Neuronal stem cell (in vitro differentiated cells): Measurements from ENCODE around the gene ZNFX1.

ENCODE experiments used
- DNase-seq: peaks from one replicate; pipeline ENCODE4 v3.0.0-alpha.2; 2013; ENCODE audit warnings: low spot score
- H2AFZ ChIP-seq: one replicate; pipeline ENCODE4 v1.6.1; 2013; ENCODE audit warnings: mild to moderate bottlenecking, low read length, inconsistent platforms
- H2AK5ac ChIP-seq: 2 replicates; pipeline ENCODE4 v1.6.1; 2013; ENCODE audit warnings: low read depth, mild to moderate bottlenecking, inconsistent platforms, low read length, moderate library complexity, mixed read lengths
- H2BK120ac ChIP-seq: 2 replicates; pipeline ENCODE4 v1.6.1; 2013; ENCODE audit warnings: low read depth, mild to moderate bottlenecking, inconsistent platforms, low read length, moderate library complexity, mixed read lengths
- H2BK12ac ChIP-seq: one replicate; pipeline ENCODE4 v1.6.1; 2013; ENCODE audit warnings: low read length, inconsistent platforms
- H2BK15ac ChIP-seq: 2 replicates; pipeline ENCODE4 v1.6.1; 2013; ENCODE audit warnings: mild to moderate bottlenecking, low read length, inconsistent platforms, mixed read lengths
- H2BK5ac ChIP-seq: one replicate; pipeline ENCODE4 v1.6.1; 2013; ENCODE audit warnings: inconsistent platforms, mild to moderate bottlenecking, low read length, moderate library complexity
- H3K14ac ChIP-seq: one replicate; pipeline ENCODE4 v1.6.1; 2013; ENCODE audit warnings: low read length, inconsistent platforms
- H3K18ac ChIP-seq: 2 replicates; pipeline ENCODE4 v1.6.1; 2013; ENCODE audit warnings: low read length, inconsistent platforms
- H3K23ac ChIP-seq: 2 replicates; pipeline ENCODE4 v1.6.1; 2013; ENCODE audit warnings: low read depth, mild to moderate bottlenecking, mixed read lengths, low read length, inconsistent platforms; ENCODE audit not compliant: poor library complexity
- H3K27ac ChIP-seq: replicated peaks from 3 replicates; pipeline ENCODE4 v1.5.1; 2013; ENCODE audit warnings: low read length, inconsistent platforms
- H3K27me3 ChIP-seq, 3 experiments: 2 replicates each; pipeline ENCODE4 v1.6.1; 2013; ENCODE audit warnings: low read length in 3 of 3, mild to moderate bottlenecking in 2 of 3, inconsistent platforms in 1 of 3, low read depth in 1 of 3, mixed read lengths in 1 of 3, moderate library complexity in 1 of 3; ENCODE audit not compliant: control insufficient read depth in 3 of 3, insufficient read depth in 3 of 3
- H3K36me3 ChIP-seq, 2 donors: replicated peaks in 1 of 2; 2 replicates each; pipeline ENCODE4 v1.6.1; 2013; ENCODE audit warnings: low read length in 2 of 2; ENCODE audit not compliant: control insufficient read depth in 2 of 2, insufficient read depth in 2 of 2
- H3K4ac ChIP-seq: 2 replicates; pipeline ENCODE4 v1.6.1; 2013; ENCODE audit warnings: inconsistent platforms, mild to moderate bottlenecking, low read length, moderate library complexity
- H3K4me1 ChIP-seq, 2 donors: 1 replicate in 1 of 2; 2 replicates in 1 of 2; pipeline ENCODE4 v1.6.1; 2013; ENCODE audit warnings: low read length in 2 of 2, low read depth in 1 of 2; ENCODE audit not compliant: control insufficient read depth in 2 of 2, insufficient read depth in 1 of 2
- H3K4me2 ChIP-seq: one replicate; pipeline ENCODE4 v1.6.1; 2013; ENCODE audit warnings: mild to moderate bottlenecking, low read length, inconsistent platforms; ENCODE audit not compliant: insufficient read depth, poor library complexity, severe bottlenecking
- H3K4me3 ChIP-seq, 2 donors: 2 replicates each; pipeline ENCODE4 v1.5.1; 2013; ENCODE audit warnings: low read length in 2 of 2, mild to moderate bottlenecking in 2 of 2, inconsistent platforms in 1 of 2, moderate library complexity in 1 of 2
- H3K79me1 ChIP-seq: one replicate; pipeline ENCODE4 v1.6.1; 2013; ENCODE audit warnings: low read depth, mild to moderate bottlenecking, inconsistent platforms, low read length, moderate library complexity
- H3K9ac ChIP-seq: one replicate; pipeline ENCODE4 v1.6.1; 2013; ENCODE audit warnings: mild to moderate bottlenecking, low read depth, low read length, inconsistent platforms; ENCODE audit not compliant: poor library complexity
- H3K9me3 ChIP-seq, 2 donors: replicated peaks in 1 of 2; 2 replicates each; pipeline versions ENCODE3 to v1.6.1; 2013; ENCODE audit warnings: low read length in 2 of 2, mild to moderate bottlenecking in 2 of 2, inconsistent platforms in 1 of 2, low read depth in 1 of 2, mixed read lengths in 1 of 2, moderate library complexity in 1 of 2; ENCODE audit not compliant: control insufficient read depth in 2 of 2, insufficient read depth in 1 of 2
- H4K8ac ChIP-seq: one replicate; pipeline ENCODE4 v1.6.1; 2013; ENCODE audit warnings: low read depth, mild to moderate bottlenecking, inconsistent platforms, low read length, moderate library complexity
- H4K91ac ChIP-seq: one replicate; pipeline ENCODE4 v1.6.1; 2013; ENCODE audit warnings: low read length, low read depth, mild to moderate bottlenecking, inconsistent platforms; ENCODE audit not compliant: poor library complexity
- WGBS, 2 donors: extraction: QIAGEN DNeasy Blood & Tissue Kit; methylation state at CpG; one replicate each; pipeline ENCODE4 v1.1.7; 2013; ENCODE audit warnings: missing lambda C conversion rate in 2 of 2, mixed read lengths in 1 of 2; ENCODE audit not compliant: insufficient read length in 2 of 2, insufficient replicate concordance in 1 of 2; ENCODE audit errors: extremely low coverage in 2 of 2; 5-methylcytosine and 5-hydroxymethylcytosine counted together

ZNFX1 gene

DNA sequence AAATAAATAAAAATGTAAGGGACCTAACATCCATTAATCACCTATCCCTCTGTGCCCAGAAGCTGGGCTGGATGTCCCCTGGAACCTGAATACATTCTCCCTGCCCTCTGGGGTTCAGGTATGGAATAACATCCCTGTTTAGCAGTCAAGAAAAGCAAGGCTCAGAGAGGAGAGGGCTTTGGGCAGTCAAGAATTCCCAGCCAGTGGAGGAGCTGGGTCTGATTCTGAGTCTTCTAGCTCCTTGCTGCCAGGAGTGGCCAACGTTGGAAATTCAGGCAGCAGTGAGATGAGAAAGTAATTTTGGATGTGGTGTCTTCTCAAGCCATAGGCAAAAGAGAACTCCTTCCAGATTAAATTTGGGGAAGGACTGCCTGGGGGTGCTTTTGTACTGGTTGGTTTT is 42.6 kb upstream of the ZNFX1 start:
- Histone ChIP-seq H2AFZ (no peak overlapping the region), H2BK12ac (no peak overlapping the region), H3K27me3 (peaks cover 19 to 75% (median 40%) of the 10 kb centered on the region in 3 experiments), H3K4me3 (no peak overlapping the region), H2BK15ac (no peak overlapping the region), H2BK120ac (no peak overlapping the region), H3K9me3 (peaks cover 2 to 10% of the 10 kb centered on the region in 2 donors), H3K36me3 (no peaks in the 10 kb centered on the region), H2AK5ac (no peak overlapping the region), H3K14ac (no peak overlapping the region), H3K4me2 (no peak overlapping the region), H3K4ac (no peak overlapping the region), H3K27ac (no peak overlapping the region), H3K79me1 (peaks cover 4% of the 10 kb centered on the region), H3K9ac (no peak overlapping the region), H4K91ac (no peak overlapping the region), H3K23ac (no peak overlapping the region), H4K8ac (no peak overlapping the region), H3K18ac (no peak overlapping the region), H2BK5ac (no peak overlapping the region), H3K4me1 (peaks cover 10 to 12% of the 10 kb centered on the region in 2 donors)
- WGBS, 2 donors, result no CpG with 5 or more reads among the region's 1 CpG
- no peak for DNase-seq

DNA sequence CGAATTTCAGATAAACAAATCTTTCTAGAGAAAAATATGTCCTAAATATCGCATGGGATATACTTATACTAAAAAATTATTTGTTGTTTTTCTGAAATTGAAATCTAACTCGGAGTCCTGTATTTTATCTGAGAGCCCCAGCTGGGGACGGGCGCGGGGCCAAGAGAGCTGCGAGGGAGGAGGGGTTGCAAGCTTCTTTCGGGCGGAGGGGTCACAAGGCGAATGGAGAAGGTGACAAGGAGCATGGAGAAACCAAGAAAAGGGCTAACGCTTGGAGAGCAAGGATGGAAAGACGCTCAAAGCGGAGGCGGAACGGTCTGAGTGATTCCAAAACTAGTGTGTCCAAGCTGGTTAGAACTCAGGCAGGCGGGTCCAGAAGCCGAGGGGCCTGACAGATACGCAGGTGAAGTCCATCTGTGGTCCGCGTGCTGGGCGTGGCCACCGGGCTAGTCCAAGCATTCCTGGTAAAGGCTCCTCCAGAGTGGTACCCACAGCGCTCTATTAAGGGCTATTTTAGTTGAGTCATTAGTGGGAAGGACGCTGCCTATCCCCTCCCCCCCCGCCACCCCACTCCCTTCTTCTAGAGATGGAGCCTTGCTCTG is 41.5 kb upstream of the ZNFX1 start:
- no peak overlapping the region for H3K4ac ChIP-seq
- H3K4me3 ChIP-seq, result no peak overlapping the region
- H2AK5ac ChIP-seq, result peak overlapping the region; percentile 63
- H3K79me1 ChIP-seq, result peaks cover 4% of the 10 kb centered on the region
- H2BK120ac ChIP-seq, result no peak overlapping the region
- no peak overlapping the region for H2BK12ac ChIP-seq
- H3K27ac ChIP-seq, result no peak overlapping the region
- peaks cover 10 to 12% of the 10 kb centered on the region in 2 donors for H3K4me1 ChIP-seq
- peaks cover 19 to 78% (median 40%) of the 10 kb centered on the region in 3 experiments for H3K27me3 ChIP-seq
- H3K18ac ChIP-seq, result peak overlapping the region; percentile 57
- no peaks in the 10 kb centered on the region for H3K36me3 ChIP-seq
- H2BK5ac ChIP-seq, result no peak overlapping the region
- WGBS, 2 donors, result no CpG with 5 or more reads among the region's 25 CpGs
- H4K91ac ChIP-seq, result no peak overlapping the region
- peak overlapping the region; percentile 38 for H3K14ac ChIP-seq
- peaks cover 2 to 10% of the 10 kb centered on the region in 2 donors for H3K9me3 ChIP-seq
- peak overlapping the region; percentile 55 for H3K23ac ChIP-seq
- peak overlapping the region; percentile 69 for H3K4me2 ChIP-seq
- H2AFZ ChIP-seq, result no peak overlapping the region
- no peak overlapping the region for H3K9ac ChIP-seq
- DNase-seq, result no peak
- peak overlapping the region; percentile 17 for H4K8ac ChIP-seq
- H2BK15ac ChIP-seq, result no peak overlapping the region

DNA sequence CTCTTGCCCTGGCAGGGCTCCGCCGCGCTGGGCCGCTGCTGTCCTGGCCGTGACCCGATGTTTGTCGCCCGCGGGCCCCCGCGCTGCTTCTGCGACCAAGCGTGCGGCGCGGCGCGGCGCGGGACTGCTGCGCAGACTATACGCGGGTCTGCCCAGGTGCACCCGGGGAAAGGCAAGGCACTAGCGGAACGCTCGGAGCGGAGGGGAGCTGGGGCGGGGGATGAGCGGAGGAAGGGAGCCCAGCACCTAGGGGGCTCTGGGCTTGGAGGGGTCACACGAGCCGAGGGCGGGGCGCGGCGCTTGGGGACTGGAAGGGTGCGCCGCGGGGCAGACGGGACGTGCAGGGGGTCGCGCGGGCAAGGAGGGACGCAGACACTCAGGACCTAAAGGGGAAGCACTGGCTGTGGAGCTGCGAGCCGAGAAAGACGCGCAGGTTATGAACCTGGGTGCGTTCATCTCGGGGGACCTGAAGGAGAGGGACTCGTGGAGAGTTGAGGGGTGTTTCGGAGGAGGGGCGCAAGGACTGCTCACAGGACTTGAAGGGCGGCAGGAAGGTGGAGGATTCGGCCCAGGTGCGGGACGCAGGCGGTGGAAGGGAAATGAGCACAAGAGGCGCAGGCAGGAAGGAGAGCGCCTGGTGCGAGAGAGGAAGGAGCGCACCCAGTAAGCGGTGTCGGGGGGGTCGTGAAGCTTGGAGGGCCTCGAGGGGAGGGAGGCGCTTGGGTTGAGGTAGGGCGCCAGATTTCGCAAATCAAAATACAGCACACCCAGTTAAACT is 40.8 kb upstream of the ZNFX1 start:
- no peak overlapping the region for H4K91ac ChIP-seq
- H2AK5ac ChIP-seq, result peak overlapping the region; percentile 81
- H3K14ac ChIP-seq, result peak overlapping the region; percentile 63
- no peak overlapping the region for H2BK15ac ChIP-seq
- H3K18ac ChIP-seq, result peak overlapping the region; percentile 90
- no CpG with 5 or more reads among the region's 70 CpGs for WGBS, 2 donors
- H2BK5ac ChIP-seq, result no peak overlapping the region
- no peak overlapping the region for H2BK120ac ChIP-seq
- no peak for DNase-seq
- H3K4me2 ChIP-seq, result peak overlapping the region; percentile 69
- peaks cover 4% of the 10 kb centered on the region for H3K79me1 ChIP-seq
- H4K8ac ChIP-seq, result peak overlapping the region; percentile 43
- peaks cover 19 to 79% (median 40%) of the 10 kb centered on the region in 3 experiments for H3K27me3 ChIP-seq
- H3K9me3 ChIP-seq, result peaks cover 2 to 10% of the 10 kb centered on the region in 2 donors
- H3K4me1 ChIP-seq, result peaks cover 5 to 9% of the 10 kb centered on the region in 2 donors
- peak overlapping the region; percentile 68 for H2AFZ ChIP-seq
- peak overlapping the region; percentile 97 for H3K23ac ChIP-seq
- peak overlapping the region; percentile 58 for H2BK12ac ChIP-seq
- H3K9ac ChIP-seq, result peak overlapping the region; percentile 77
- H3K4ac ChIP-seq, result no peak overlapping the region
- H3K27ac ChIP-seq, result no peak overlapping the region
- H3K4me3 ChIP-seq, result peak overlapping the region in 1 of 2 donors; percentile 2
- H3K36me3 ChIP-seq, result no peaks in the 10 kb centered on the region

- peaks cover 19 to 82% (median 40%) of the 10 kb centered on the region in 3 experiments for H3K27me3 ChIP-seq
- H3K4me3 ChIP-seq, result peak overlapping the region in 1 of 2 donors; percentile 2
- peaks cover 4 to 9% of the 10 kb centered on the region in 2 donors for H3K4me1 ChIP-seq
- H2AK5ac ChIP-seq, result no peak overlapping the region
- H3K4me2 ChIP-seq, result peak overlapping the region; percentile 69
- no peak overlapping the region for H2BK5ac ChIP-seq
- DNase-seq, result no peak
- no peak overlapping the region for H3K4ac ChIP-seq
- H3K18ac ChIP-seq, result peak overlapping the region; percentile 90
- no CpG with 5 or more reads among the region's 23 CpGs for WGBS, 2 donors
- peaks cover 4% of the 10 kb centered on the region for H3K79me1 ChIP-seq
- no peaks in the 10 kb centered on the region for H3K36me3 ChIP-seq
- H2BK120ac ChIP-seq, result no peak overlapping the region
- H4K8ac ChIP-seq, result no peak overlapping the region
- H2BK12ac ChIP-seq, result no peak overlapping the region
- peak overlapping the region; percentile 91 for H3K23ac ChIP-seq
- peak overlapping the region; percentile 70 for H3K9ac ChIP-seq
- H4K91ac ChIP-seq, result no peak overlapping the region
- H2BK15ac ChIP-seq, result no peak overlapping the region
- peak overlapping the region; percentile 68 for H2AFZ ChIP-seq
- no peak overlapping the region for H3K14ac ChIP-seq
- no peak overlapping the region for H3K27ac ChIP-seq
- H3K9me3 ChIP-seq, result peaks cover 2 to 10% of the 10 kb centered on the region in 2 donors
These were observed 40.2 kb upstream of the ZNFX1 start for GRCh38 chr20:49318091-49318429.
